Measurements from ENCODE around the gene CAMTA1.
"Not testable (repeated sequence)": the region's sequence is repeated elsewhere in the genome, so short reads cannot be mapped to it uniquely, and the experiment has no call there.

Gene CAMTA1

DNA sequence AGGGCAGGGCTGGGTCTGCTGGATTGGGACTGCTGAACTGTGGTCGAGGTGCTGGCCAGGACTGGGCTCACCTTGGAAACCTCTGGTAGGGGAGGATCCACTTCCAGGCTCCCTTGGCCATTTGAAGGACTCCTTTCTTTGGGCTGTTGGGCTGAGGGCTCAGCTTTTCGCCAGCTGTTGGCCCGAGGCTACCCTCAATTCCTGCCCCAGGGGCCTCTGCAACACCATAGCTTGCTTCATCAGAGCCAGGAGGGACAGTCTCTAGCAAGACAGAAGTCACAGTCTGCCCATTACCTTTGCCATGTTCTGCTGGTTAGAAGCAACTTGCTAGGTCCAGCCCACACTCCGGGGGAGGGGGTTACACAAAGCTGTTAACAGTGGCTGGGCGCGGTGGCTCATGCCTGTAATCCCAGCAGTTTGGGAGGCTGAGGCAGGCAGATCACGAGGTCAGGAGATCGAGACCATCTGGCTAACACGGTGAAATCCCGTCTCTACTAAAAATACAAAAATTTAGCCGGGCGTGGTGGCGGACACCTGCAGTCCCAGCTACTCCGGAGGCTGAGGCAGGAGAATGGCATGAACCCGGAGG lies 25.0 kb downstream of the CAMTA1 start:
- DNase-seq (ENCODE audit: low spot score) = not testable (repeated sequence)

DNA sequence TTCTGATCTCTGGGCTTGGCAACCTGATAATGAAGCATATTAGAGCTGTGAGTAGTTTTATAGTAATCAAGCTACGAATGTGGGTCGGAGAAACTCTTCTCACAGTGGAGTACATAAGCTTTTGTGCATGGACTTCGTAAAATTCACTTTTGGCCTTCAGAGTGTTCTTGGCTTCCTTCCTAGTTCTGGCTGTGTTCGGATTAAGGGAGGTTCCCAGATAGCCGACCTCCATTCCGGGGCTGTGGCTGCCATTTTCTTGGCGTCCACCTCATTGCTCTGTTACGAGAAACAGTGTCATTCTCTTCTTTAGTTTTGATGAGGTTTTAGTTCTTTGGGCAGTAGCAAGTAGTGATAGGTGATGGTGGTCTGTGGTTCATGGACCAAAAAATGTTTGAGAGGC lies 26.3 kb downstream of the CAMTA1 start:
- DNase-seq (ENCODE audit: low spot score) = no peak

DNA sequence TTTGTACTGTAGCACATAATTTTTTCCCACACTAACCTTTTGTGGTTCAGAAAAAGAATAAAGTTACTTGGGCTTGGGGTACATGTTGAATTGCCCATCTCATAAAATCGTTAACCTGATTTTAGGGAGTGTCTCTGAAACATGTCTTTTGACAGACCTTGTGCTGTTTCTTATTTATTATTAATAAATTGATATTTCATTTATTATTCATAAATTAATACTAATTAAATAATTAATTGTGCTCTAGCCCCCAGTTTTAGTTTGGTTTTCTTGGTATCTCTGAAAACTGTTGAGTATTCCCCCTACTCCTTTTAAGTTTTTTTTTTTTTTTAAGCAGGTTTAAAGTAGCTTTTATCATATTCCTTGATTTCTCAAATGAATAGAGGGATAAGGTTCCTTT lies 27.9 kb downstream of the CAMTA1 start:
- no peak for DNase-seq (ENCODE audit: low spot score)

DNA sequence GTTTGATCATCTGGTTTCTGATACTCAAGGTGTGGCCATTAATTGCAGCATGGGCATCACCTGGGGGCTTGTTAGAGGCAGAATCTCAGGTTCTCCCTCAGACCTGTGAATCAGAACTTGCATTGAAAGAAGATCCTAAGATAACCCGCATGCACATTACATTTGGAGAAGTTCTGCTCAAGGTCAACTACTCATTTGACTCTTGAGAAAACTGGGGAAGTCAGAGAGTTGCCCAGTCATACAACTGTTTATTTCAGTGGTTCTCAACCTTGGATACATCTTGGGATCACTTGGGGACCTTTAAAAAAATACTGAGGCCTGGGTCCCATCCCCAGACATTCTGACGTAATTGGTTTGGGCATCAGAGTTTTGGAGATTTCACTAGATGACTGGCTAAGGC lies 30.5 kb downstream of the CAMTA1 start:
- DNase-seq (ENCODE audit: low spot score) = no peak

DNA sequence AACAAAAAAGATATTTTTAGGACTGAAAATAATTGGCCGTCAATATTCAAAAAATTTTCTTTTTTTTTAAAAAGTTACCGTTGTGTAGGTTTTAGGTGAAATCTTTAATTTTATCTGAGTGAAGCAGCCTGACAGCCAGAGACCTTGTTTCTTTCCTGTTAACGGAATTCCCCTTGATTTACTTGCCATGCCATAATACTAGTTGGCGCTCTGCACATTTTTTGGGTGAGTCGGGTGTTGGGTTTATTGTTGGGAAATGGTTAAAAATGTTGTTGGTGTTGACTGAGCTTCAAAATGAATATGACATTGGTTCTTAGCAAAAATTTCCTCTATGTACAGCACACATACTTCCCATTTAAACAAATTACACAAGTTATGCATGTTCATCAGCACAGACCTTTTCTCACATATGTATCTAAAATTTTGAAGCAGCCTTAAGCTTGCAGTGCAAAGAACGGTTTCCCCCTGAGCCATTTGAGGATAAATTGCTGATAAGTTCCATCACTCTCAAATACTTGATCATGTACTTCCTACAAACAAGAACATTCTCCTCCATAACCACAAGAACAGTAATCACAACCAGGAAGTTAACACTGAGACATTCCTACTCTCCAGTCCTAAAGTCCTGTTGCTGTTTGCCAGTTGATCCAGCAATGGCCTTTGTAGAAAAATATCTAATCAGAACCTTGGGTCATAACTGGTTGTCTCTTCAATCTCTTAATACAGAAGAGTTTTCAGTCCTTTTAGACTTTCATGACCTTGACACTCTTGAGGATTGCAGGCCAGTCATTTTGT lies 34.2 kb downstream of the CAMTA1 start:
- DNase-seq (ENCODE audit: low spot score) = no peak

DNA sequence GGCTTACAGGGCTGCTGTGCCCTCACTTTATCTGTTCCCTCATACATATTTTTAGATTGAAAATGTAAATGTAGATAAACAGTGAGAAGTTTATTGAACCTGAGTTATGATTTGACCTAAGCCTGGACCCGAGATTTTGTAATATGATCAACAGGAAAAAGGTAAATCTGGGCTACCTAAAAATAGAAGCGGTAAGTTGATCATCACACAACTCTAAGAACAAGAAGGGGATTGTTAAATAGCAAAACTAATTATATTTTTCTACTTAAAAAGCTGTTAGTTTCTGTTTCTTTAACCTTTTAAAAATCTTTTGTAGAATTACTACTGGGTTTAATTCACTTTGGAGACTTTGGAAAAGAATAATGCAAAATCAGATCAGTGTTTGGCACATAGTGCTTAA lies 35.6 kb downstream of the CAMTA1 start:
- DNase-seq (ENCODE audit: low spot score) = no peak

DNA sequence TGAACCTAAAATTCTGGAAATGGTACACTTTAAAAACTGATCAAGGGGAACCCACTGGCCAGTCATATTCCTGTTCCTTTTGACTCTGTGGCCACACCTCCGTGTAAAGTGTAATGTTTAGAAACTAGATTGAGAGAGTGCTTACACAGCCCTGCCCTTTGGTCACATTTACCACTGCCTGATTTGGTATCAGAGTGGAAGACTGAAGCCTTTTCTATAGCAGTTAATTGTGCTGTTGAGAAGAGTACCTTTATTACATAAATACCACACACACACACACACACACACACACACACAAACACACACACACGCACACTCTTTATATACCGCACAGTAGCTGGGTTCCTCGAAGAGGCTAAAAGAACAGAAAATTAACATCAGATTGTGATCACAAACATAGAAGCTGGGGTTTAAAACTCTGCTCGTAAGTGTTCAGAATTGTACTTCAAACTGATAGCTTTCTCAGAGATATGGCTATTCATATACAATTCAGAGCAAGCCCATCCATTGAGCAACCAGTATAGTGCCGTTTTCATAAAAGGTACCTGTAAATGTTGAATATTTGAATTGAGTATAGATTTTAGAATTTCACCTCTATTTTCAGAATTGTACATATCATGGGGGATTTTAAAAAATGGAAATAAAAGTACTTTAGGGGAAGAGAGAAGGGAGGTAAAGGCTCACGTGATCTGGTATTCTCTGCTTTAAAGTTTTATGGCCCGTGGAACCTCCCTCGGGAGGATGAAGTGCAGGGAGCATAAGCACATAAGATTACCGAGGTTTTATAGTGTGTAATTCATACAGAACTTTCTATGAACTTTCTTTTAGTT lies 37.5 kb downstream of the CAMTA1 start:
- no peak for DNase-seq (ENCODE audit: low spot score)

DNA sequence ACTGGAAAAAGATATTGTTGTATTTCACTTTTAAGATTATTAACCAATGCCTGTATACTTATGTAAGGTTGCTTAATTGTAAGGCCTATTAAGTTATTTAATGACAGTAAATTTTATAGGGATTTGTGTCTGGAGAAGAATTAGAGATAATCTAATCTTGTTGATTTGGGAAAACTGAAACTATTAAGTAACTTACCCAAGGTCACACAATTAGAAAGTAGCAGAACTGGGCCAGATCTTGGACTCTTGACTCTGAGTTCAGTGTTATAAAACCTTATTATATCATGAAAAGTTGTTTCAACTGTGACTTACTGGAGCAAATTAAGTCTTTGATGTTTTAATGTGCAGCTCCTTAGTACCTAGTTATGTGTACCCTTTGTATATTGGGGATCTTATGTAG lies 38.5 kb downstream of the CAMTA1 start:
- DNase-seq (ENCODE audit: low spot score) = no peak

DNA sequence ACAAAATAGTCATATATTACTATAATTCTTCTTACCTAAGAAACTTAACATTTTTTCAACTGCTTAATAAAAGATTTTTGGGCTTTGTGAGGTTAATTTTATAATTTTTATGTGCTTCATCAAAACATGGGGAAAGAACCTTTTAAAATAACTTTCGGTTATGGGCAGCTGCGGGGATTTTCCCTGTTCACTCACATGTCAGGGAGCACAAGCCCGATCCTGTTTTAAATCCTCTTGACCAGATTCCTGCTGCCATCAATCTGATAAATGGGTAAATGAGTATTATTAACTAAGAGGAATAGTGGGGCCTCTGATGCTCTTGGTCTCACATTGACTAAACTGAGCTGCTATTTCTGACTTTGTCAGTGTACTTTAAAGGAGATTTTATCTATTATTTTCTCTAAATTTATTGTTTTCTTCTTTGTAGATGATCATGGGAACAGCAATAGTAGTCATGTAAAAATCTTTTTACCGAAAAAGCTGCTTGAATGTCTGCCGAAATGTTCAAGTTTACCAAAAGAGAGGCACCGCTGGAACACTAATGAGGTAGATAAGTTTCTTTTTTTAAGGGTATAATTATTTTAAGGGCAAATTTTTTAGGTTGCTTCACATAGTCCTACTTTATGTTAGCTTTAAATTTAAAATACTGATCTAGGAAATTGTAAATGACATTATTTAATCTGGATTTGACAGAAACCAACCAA lies 39.6 kb downstream of the CAMTA1 start:
- no peak for DNase-seq (ENCODE audit: low spot score)

DNA sequence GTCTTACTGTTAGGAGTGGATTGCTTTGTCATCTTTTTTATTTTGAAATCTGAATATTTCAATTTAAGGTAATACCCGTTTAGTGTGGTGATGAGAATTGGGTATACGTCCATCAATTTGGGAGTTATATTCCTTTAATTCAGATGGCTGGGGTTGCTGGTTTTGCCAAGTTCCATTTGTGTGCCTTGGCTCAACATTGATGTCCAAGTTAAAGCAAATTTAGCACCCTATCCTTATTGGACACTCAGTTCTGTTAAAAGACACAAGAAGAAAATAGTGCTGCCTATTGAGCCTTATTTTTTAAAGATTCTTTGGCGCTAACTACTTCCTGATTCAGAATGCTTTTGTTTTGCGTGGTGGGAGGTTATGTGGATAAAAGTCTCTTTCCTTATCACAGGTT lies 40.6 kb downstream of the CAMTA1 start:
- DNase-seq (ENCODE audit: low spot score) = no peak

DNA sequence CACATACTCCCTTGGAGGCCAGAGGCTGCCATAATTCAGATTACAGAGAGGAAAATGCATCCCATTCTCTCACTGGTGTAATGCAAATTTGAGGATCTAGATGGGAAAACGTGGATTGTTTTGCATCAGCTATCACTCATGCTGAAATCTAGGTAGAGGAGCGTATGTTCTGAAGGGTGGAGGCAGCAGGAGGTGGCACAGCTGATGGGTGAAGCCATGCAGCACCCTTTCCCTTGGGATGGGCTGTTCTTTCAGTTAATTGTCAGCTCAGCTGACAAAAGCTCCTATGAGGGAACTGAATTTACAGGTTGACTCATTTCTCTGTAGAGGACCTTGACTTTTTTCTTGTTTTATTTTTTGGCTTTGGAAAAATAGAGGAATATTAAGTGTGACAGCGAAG lies 41.8 kb downstream of the CAMTA1 start:
- DNase-seq (ENCODE audit: low spot score) = no peak

DNA sequence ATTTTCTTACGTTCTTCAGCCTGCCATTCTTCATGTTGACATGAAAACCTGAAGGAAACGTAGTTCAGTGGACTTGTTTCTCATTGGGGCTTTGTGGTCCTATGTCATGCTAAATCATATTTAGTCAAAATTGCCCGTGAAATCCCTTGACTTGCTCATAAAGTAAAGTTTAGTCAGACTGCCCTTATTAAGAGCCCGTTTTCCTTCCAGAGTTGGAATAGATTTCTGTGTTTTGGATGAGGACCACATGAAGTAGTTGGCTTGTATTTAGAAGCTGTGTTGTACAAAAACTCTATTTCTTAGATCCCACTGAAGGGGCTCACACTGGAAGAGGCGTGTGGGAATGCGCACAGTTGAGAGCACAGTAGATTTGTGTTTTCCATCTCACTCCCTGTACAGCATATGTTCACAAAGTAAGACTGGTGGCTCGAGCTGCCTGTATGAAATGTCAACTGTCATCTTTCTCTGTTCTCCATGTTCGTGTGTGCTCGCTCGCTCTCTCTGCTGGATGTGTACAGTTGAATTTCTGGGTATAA lies 42.4 kb downstream of the CAMTA1 start:
- DNase-seq (ENCODE audit: low spot score) = no peak

DNA sequence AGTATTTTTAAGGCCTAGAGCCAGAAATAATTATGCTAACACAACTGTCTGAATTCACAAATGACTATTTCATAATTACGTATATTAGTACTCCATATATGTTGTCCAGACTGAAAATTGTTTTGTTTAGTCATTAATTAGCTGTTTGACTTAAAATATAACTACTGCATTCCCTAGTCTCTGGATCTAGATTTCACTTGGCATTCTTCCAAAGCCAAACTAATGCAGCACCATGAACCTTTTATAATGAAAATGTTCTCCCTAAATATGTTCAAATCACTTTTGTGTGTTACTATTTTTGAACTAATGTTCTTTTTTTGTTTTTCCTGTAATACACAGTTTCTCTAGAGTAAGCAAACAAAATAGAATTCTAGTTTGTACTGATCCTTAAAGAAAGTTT lies 46.1 kb downstream of the CAMTA1 start:
- DNase-seq (ENCODE audit: low spot score) = no peak

DNA sequence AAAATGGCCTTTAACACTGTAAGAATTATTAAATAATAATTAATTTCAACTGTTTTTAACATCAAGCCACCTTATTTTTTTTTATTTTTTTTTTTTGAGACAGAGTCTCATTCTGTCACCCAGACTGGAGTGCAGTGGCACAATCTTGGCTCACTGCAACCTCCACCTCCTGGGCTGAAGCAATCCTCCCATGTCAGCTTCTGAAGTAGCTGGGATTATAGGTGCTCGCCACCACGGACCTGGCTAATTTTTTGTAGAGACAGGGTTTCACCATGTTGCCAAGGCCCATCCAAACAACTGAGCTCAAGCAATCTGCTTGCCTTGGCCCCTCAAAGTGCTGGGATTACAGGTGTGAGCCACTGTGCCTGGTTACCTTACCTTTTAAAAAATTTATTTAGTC lies 46.8 kb downstream of the CAMTA1 start:
- not testable (repeated sequence) for DNase-seq (ENCODE audit: low spot score)

DNA sequence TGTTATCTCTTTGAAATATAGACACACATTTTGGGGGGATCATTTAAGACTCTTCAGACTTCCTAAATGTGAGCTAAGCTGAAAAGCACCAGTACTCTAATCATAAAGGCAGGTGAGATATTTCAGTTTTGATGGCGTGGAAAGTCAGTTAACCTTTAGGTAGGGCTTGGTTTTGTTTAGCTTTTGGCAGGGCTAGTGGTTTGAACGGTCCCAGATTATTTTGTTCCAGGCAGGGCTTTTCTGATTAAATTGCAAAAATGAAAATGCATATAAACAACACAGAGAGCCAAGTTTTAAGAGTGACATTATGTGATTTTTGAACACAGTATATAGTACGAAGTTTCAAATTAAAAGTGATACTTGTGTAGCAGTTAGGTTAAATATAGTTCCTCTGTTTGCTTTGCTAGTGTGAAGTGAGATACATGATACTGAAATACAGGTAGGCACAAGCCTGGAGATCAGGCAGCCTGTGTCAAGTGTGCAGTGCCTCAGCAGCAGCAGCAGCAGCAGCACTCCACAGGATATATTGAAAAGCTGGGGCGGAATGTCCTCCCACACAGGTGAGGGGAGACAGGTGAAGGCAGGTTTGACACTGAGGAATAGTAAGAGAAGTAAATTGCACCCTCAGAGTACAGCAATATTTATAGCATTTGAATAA lies 47.4 kb downstream of the CAMTA1 start:
- DNase-seq (ENCODE audit: low spot score) = no peak

DNA sequence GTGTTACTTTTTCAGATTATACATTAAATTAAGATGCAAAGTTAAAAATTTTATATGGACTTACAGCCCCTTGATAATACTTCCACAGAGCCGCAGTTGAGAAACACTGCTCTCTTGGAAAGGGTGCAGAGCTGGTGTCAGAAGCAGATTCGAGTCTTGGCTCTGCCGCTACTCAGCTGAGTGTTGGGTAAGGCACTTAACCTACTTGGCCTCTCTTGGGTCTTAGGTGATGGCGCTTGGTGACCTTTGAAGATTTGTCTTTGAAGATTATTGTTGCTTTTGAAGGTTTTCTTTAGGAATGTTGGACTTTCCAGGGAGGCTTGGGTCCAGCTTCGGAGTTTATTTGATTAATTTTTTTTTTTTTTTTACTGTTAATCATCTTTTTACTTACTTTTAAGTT lies 48.5 kb downstream of the CAMTA1 start:
- DNase-seq (ENCODE audit: low spot score) = no peak

DNA sequence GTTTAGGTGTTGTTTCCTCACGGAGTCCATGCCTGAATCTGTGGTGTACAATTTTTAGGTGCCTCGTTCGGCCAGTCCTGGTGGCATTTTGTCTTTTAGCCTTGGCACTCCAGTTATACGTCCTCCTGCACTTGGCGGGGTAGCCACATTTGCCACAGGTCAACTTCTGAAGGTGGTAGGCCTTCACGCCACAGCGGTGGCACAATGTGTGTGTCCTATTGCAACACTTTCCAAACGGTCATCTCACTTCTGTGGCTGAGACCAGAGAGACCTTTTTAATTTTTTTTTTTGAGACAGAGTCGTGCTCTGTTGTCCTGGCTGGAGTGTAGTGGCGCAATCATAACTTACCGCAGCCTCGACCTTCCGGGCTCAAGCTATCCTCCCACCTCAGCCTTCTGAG lies 49.1 kb downstream of the CAMTA1 start:
- no peak for DNase-seq (ENCODE audit: low spot score)

DNA sequence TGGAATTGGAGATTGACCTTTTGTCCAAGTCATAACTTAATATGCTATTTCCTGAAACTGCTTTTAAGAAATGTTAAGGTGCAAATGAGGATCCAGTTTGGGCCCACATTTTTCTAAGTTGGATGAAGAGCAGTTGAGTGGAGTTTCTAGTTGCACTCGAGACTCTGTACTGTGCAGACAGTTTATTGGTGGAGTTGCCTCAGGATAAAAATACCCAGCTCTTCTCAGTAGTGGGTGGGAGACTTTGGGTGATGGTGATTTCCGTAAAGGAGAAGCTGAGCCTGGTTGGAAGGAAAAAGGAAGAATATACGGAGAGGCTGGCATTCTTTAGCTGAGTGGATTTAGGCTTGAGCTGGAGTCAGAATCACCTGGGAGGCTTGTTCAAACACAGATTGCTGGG lies 49.9 kb downstream of the CAMTA1 start:
- no peak for DNase-seq (ENCODE audit: low spot score)

DNA sequence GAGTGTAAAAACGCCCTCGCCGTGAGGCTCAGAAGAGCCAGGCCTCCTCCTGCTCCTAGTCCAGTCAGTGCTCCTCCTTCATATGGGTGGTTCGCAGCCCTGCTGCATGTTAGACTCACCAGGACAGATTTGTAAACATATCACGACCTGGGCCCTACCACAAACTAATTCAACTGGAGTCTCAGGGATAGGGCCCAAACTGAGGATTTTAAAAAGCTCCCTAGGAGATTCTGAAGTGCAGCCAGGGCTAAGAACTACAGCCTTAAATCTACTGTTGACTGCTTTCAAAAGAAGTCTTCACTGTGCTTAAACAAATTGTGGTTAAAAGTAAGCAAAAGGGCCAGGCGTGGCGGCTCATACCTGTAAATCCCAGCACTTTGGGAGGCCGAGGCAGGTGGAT lies 57.0 kb downstream of the CAMTA1 start:
- DNase-seq (ENCODE audit: low spot score) = no peak

DNA sequence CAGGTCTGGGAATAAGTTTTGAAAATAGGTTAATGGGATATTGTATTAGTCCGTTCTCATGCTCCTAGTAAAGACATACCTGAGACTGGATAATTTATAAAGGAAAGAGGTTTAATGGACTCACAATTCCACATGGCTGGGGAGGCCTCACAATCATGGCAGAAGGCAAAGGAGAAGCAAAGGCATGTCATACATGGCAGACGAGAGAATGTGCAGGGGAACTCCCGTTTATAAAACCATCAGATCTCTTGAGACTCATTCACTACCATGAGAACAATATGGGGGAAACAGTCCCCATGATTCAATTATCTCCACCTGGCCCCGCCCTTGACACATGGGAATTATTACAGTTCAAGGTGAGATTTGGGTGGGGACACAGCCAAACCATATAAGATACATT lies 60.5 kb downstream of the CAMTA1 start:
- DNase-seq (ENCODE audit: low spot score) = not testable (repeated sequence)

DNA sequence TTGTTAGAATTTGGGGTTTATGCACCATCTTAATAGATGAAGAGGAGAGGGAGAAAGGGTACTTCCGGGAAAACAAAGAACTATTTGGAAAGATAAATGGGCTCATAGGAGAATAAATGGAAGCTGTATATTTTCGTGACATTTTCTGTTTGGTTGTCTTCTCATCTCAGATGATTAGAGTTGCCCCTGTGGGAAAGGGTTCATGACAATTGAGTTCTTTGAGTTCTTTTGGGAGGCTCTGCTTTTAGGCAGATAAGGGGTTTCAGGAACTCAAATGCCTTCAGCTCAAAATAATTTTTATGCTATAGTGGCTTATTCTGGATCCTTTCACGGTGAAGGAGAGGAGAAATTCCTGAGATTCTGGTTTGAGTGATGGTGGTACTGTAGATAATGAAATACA lies 63.6 kb downstream of the CAMTA1 start:
- DNase-seq (ENCODE audit: low spot score) = no peak

DNA sequence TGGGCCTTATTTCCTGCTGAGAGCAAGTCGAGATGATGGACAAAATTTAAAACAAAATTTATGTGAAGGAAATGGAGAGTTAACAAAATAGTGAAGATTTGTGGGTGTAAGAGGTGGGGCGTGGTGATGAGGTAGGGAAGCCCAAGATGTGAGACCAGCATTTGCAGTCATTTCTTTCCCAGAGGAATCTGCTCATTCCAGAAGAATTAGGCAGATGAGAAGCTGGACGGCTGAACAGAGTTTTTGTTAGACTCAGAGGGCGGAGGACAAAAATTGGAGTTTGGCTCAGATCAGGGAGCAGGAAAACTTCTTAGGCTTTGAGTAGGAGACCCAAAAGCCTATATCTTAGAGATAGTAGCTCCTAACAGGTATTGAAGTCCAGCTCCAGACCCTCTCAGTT lies 65.3 kb downstream of the CAMTA1 start:
- no peak for DNase-seq (ENCODE audit: low spot score)
